ENCODE measurements around the gene BET1L.

Gene BET1L

DNA sequence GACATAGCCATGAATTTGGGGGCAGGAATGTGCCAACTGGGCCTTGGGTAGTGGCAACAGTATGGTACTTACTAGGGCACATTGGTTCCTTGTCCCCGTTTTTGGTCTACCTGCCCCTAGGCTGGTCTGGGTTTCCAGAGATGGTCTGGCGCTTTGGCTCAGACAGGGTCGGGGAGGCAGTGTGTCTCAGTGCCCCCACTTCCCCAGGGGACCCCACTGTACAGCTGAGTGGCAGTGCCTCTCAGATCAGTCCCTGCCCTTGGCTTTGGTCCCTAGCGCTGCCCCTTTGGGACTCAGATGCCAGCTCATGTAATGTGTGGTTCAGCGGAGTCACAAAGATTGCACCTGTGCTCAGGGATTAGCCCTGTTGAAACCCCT lies 3.6 kb upstream of the BET1L start:
- Histone ChIP-seq H3K9me3 (ENCODE audit: low read length) (no peaks in the 10 kb centered on the region), H3K9ac (ENCODE audit: low read length) (no peak overlapping the region), H3K4me2 (ENCODE audit: low read length) (no peak overlapping the region; the same call in 1 of the 2 replicates), H3K4me1 (ENCODE audit: insufficient read depth, low read length, severe bottlenecking) (peaks cover 26% of the 10 kb centered on the region), H3K4me3 (ENCODE audit: low read depth, low read length, poor library complexity, severe bottlenecking) (no peak overlapping the region), H3K36me3 (ENCODE audit: insufficient read depth, low read length) (peaks cover 62% of the 10 kb centered on the region), H3K27me3 (ENCODE audit: insufficient read depth, low read length) (no peaks in the 10 kb centered on the region), H3K79me2 (ENCODE audit: insufficient read depth, low read length) (no peaks in the 10 kb centered on the region), H3K9me2 (ENCODE audit: low read depth, low read length) (no peaks in the 10 kb centered on the region), H4K20me1 (ENCODE audit: insufficient read depth, low read length) (no peaks in the 10 kb centered on the region), H3F3A (ENCODE audit: insufficient read depth, low read length) (no peaks in the 10 kb centered on the region), H2AFZ (ENCODE audit: low read length) (no peak overlapping the region), H3K27ac (ENCODE audit: low read depth, low read length, poor library complexity, severe bottlenecking) (no peak overlapping the region)
- TF ChIP-seq EZH2 (IDR thresholded peaks at IDR 0.05; ENCODE audit: borderline replicate concordance, low read length) (no peak), CTCF (IDR thresholded peaks at IDR 0.05; ENCODE audit: low read length) (no peak)

GRCh38 chr11:210122-210802 lies 3.1 kb upstream of the BET1L start:
- peaks cover 61% of the 10 kb centered on the region for H3K36me3 ChIP-seq (ENCODE audit: insufficient read depth, low read length)
- no peak for TF ChIP-seq EZH2 (IDR thresholded peaks at IDR 0.05; ENCODE audit: borderline replicate concordance, low read length)
- no peak for TF ChIP-seq CTCF (IDR thresholded peaks at IDR 0.05; ENCODE audit: low read length)
- H3K79me2 ChIP-seq (ENCODE audit: insufficient read depth, low read length), result no peaks in the 10 kb centered on the region
- H3K9ac ChIP-seq (ENCODE audit: low read length), result peak overlapping the region; percentile 79; the same call in 1 of the 2 replicates
- H2AFZ ChIP-seq (ENCODE audit: low read length), result no peak overlapping the region
- no peaks in the 10 kb centered on the region for H3K27me3 ChIP-seq (ENCODE audit: insufficient read depth, low read length)
- no peaks in the 10 kb centered on the region for H4K20me1 ChIP-seq (ENCODE audit: insufficient read depth, low read length)
- H3K9me3 ChIP-seq (ENCODE audit: low read length), result no peaks in the 10 kb centered on the region
- no peak overlapping the region for H3K27ac ChIP-seq (ENCODE audit: low read depth, low read length, poor library complexity, severe bottlenecking)
- no peaks in the 10 kb centered on the region for H3K9me2 ChIP-seq (ENCODE audit: low read depth, low read length)
- peak overlapping the region; percentile 70 for H3K4me3 ChIP-seq (ENCODE audit: low read depth, low read length, poor library complexity, severe bottlenecking)
- H3F3A ChIP-seq (ENCODE audit: insufficient read depth, low read length), result no peaks in the 10 kb centered on the region
- H3K4me2 ChIP-seq (ENCODE audit: low read length), result peak overlapping the region; percentile 68
- peaks cover 26% of the 10 kb centered on the region for H3K4me1 ChIP-seq (ENCODE audit: insufficient read depth, low read length, severe bottlenecking)

DNA sequence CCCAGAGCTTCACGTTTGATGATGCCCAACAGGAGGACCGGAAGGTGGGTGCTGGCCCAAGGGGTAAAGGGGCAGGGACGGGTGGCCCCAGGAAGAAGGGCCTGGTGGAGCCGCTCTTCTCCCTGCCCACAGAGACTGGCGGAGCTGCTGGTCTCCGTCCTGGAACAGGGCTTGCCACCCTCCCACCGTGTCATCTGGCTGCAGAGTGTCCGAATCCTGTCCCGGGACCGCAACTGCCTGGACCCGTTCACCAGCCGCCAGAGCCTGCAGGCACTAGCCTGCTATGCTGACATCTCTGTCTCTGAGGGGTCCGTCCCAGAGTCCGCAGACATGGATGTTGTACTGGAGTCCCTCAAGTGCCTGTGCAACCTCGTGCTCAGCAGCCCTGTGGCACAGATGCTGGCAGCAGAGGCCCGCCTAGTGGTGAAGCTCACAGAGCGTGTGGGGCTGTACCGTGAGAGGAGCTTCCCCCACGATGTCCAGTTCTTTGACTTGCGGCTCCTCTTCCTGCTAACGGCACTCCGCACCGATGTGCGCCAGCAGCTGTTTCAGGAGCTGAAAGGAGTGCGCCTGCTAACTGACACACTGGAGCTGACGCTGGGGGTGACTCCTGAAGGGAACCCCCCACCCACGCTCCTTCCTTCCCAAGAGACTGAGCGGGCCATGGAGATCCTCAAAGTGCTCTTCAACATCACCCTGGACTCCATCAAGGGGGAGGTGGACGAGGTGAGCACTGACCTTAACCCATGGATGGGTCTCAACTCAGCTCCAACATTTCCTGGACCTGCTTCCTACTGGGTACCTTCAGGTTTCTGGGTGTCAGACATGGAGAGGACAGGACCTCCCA lies 2.3 kb upstream of the BET1L start:
- TF ChIP-seq CTCF (IDR thresholded peaks at IDR 0.05; ENCODE audit: low read length), result no peak
- no peak for TF ChIP-seq EZH2 (IDR thresholded peaks at IDR 0.05; ENCODE audit: borderline replicate concordance, low read length)
- Histone ChIP-seq H3K27me3 (ENCODE audit: insufficient read depth, low read length) (no peaks in the 10 kb centered on the region), H3K9ac (ENCODE audit: low read length) (peak overlapping the region; percentile 79), H4K20me1 (ENCODE audit: insufficient read depth, low read length) (no peaks in the 10 kb centered on the region), H3K9me3 (ENCODE audit: low read length) (no peaks in the 10 kb centered on the region), H3F3A (ENCODE audit: insufficient read depth, low read length) (no peaks in the 10 kb centered on the region), H3K36me3 (ENCODE audit: insufficient read depth, low read length) (peaks cover 61% of the 10 kb centered on the region), H3K9me2 (ENCODE audit: low read depth, low read length) (no peaks in the 10 kb centered on the region), H3K4me1 (ENCODE audit: insufficient read depth, low read length, severe bottlenecking) (peaks cover 26% of the 10 kb centered on the region), H3K4me2 (ENCODE audit: low read length) (peak overlapping the region; percentile 68), H3K27ac (ENCODE audit: low read depth, low read length, poor library complexity, severe bottlenecking) (peak overlapping the region; percentile 27), H3K79me2 (ENCODE audit: insufficient read depth, low read length) (no peaks in the 10 kb centered on the region), H2AFZ (ENCODE audit: low read length) (no peak overlapping the region), H3K4me3 (ENCODE audit: low read depth, low read length, poor library complexity, severe bottlenecking) (peak overlapping the region; percentile 70)

Measured in OCI-LY1 (cell line).